HepG2 (cell line): ENCODE data around the gene FOXR1. TPM values are rescaled to one million over a fixed set of nuclear protein-coding genes. Genes with fewer than 3 reads are reported as not detected.
A peak's percentile ranks its signal among the peaks of the same experiment; 100 is the strongest.

Source experiments
- ATAC-seq: fragments of 200-7000 bp; cut with Tn5 transposase; 3 replicates; pipeline ENCODE4 v1.9.1; 2020; ENCODE audit warnings: mild to moderate bottlenecking, moderate library complexity
- BruUV-seq: library from RNA; stranded (reverse); fragments of 400-500 nt; replicated peaks from 2 replicates; lab custom pipeline; 2021; lab: Mats Ljungman, UMichigan
- CTCF ChIA-PET: fragments of 300-600 bp; formaldehyde crosslinking; extraction: SDS; loops from one replicate; lab custom pipeline; 2021; ENCODE audit warnings: low total read pairs, inconsistent platforms, low intra/inter-chr PET ratio; lab: Yijun Ruan, JAX
- POLR2A ChIA-PET: fragments of 350-600 bp; sonication (Branson Sonifier 250); formaldehyde crosslinking; loops from one replicate; lab custom pipeline; 2020; ENCODE audit warnings: antibody characterized with exemption, inconsistent platforms; lab: Yijun Ruan, JAX
- DNase-seq: peaks from one replicate; pipeline ENCODE4 v3.0.0-alpha.2; 2015; ENCODE audit warnings: low spot score
- FAIRE-seq: peaks from 3 replicates; lab custom pipeline; 2011; peaks lifted over from hg19 to GRCh38; lab: Jason Lieb, UNC
- H2AFZ ChIP-seq: one replicate; pipeline ENCODE4 v1.6.1; 2011; ENCODE audit warnings: low read length, inconsistent platforms
- H3K27ac ChIP-seq: fragments of 300-600 bp; 3 replicates; pipeline ENCODE4 v1.8.0; 2011; ENCODE audit warnings: mixed run types, mild to moderate bottlenecking, mixed read lengths, low read length, inconsistent platforms; ENCODE audit not compliant: insufficient read depth; ENCODE audit errors: extremely low read length
- H3K27me3 ChIP-seq, 2 experiments: fragments of 200-600 bp in 1 of 2; 2 replicates in 1 of 2; 3 replicates in 1 of 2; pipeline versions ENCODE4 v1.6.0 to v1.8.0; 2011; ENCODE audit warnings: low read length in 2 of 2, mild to moderate bottlenecking in 2 of 2, moderate library complexity in 2 of 2, inconsistent platforms in 1 of 2; ENCODE audit not compliant: insufficient read depth in 2 of 2, control insufficient read depth in 1 of 2
- H3K36me3 ChIP-seq, 2 experiments: fragments of 200-600 bp in 1 of 2; replicated peaks in 1 of 2; 2 replicates in 1 of 2; 3 replicates in 1 of 2; pipeline versions ENCODE4 v1.5.1 to v1.8.0; 2011; ENCODE audit warnings: low read length in 2 of 2, inconsistent platforms in 1 of 2; ENCODE audit not compliant: insufficient read depth in 2 of 2, control insufficient read depth in 1 of 2
- H3K4me1 ChIP-seq: 2 replicates; pipeline ENCODE4 v1.5.1; 2012; ENCODE audit warnings: low read length, inconsistent platforms; ENCODE audit not compliant: insufficient read depth
- H3K4me2 ChIP-seq: 2 replicates; pipeline ENCODE4 v1.6.0; 2011; ENCODE audit warnings: low read depth, low read length, inconsistent platforms
- H3K4me3 ChIP-seq, 3 experiments: fragments of 200-600 bp in 1 of 3; sonication (generic), shearing (Covaris generic) in 1 of 3; replicated peaks in 1 of 3; 2 replicates each; pipeline ENCODE4 v1.5.1; 2011 to 2016; ENCODE audit warnings: low read length in 3 of 3, inconsistent platforms in 2 of 3, low read depth in 2 of 3, mild to moderate bottlenecking in 2 of 3, control low read depth in 1 of 3, mixed read lengths in 1 of 3; ENCODE audit not compliant: insufficient read depth in 1 of 3
- H3K79me2 ChIP-seq: one replicate; pipeline ENCODE4 v1.6.1; 2011; ENCODE audit warnings: low read length, inconsistent platforms; ENCODE audit not compliant: insufficient read depth
- H3K9ac ChIP-seq: 2 replicates; pipeline ENCODE4 v1.6.0; 2011; ENCODE audit warnings: mild to moderate bottlenecking, low read depth, low read length, inconsistent platforms; ENCODE audit not compliant: insufficient read depth
- H3K9me3 ChIP-seq: 2 replicates; pipeline ENCODE4 v1.5.1; 2012; ENCODE audit warnings: mild to moderate bottlenecking, low read length
- H4K20me1 ChIP-seq: 2 replicates; pipeline ENCODE4 v1.6.0; 2011; ENCODE audit warnings: inconsistent platforms, mild to moderate bottlenecking, low read length, moderate library complexity; ENCODE audit not compliant: insufficient read depth
- AGO2 ChIP-seq: fragments of 200-400 bp; formaldehyde crosslinking; optimal IDR thresholded peaks from 2 replicates; pipeline ENCODE3; 2017; ENCODE audit warnings: mild to moderate bottlenecking, low read depth, low read length, moderate library complexity
- ESRRA ChIP-seq: sonication (generic); formaldehyde crosslinking; IDR thresholded peaks from 2 replicates; pipeline ENCODE4 v1.5.1; 2020; ENCODE audit warnings: mild to moderate bottlenecking, low read depth, missing genetic modification reagents
- HNF1B ChIP-seq: sonication (generic); formaldehyde crosslinking; IDR thresholded peaks from 2 replicates; pipeline ENCODE4 v1.5.1; 2020; ENCODE audit warnings: mild to moderate bottlenecking, moderate library complexity, missing genetic modification reagents
- MZF1 ChIP-seq: sonication (generic); formaldehyde crosslinking; IDR thresholded peaks from 2 replicates; pipeline ENCODE4 v1.8.1; 2023; ENCODE audit warnings: mild to moderate bottlenecking, missing genetic modification reagents, borderline replicate concordance
- NCOA5 ChIP-seq: sonication (generic); formaldehyde crosslinking; IDR thresholded peaks from 2 replicates; pipeline ENCODE4 v1.4.0; 2020; ENCODE audit warnings: missing genetic modification reagents
- POLR2AphosphoS5 ChIP-seq: IDR thresholded peaks from 2 replicates; pipeline ENCODE4 v1.6.1; 2012; ENCODE audit warnings: low read depth, low read length
- POLR2G ChIP-seq: fragments of 200-400 bp; formaldehyde crosslinking; IDR thresholded peaks from 2 replicates; pipeline ENCODE4 v1.6.1; 2018; ENCODE audit warnings: mild to moderate bottlenecking, low read depth, low read length, moderate library complexity
- RBFOX2 ChIP-seq: fragments of 200-400 bp; formaldehyde crosslinking; IDR thresholded peaks from 2 replicates; pipeline ENCODE4 v1.6.1; 2017; ENCODE audit warnings: low read depth, mild to moderate bottlenecking, low read length
- RBM22 ChIP-seq: fragments of 200-400 bp; formaldehyde crosslinking; optimal IDR thresholded peaks from 2 replicates; pipeline ENCODE3; 2017; ENCODE audit warnings: mild to moderate bottlenecking, low read length, moderate library complexity
- SSRP1 ChIP-seq: IDR thresholded peaks from 2 replicates; pipeline ENCODE4 v1.6.1; 2016; ENCODE audit warnings: control low read depth
- ZBTB14 ChIP-seq: sonication (generic); formaldehyde crosslinking; IDR thresholded peaks from 2 replicates; pipeline ENCODE4 v1.4.0; 2020; ENCODE audit warnings: missing genetic modification reagents
- ZNF274 ChIP-seq: sonication (generic); formaldehyde crosslinking; IDR thresholded peaks from 2 replicates; pipeline ENCODE4 v1.5.1; 2020; ENCODE audit warnings: mild to moderate bottlenecking, missing genetic modification reagents
- WGBS: methylation state at CpG from one replicate; pipeline ENCODE4 v1.1.6; 2017; ENCODE audit warnings: low lambda C conversion rate; 5-methylcytosine and 5-hydroxymethylcytosine counted together
- in situ Hi-C: cut with HindIII; loops from 2 replicates; pipeline ENCODE4 v1.10.0; 2017; ENCODE audit warnings: low pct_unique_long_range_greater_than_20kb; ENCODE audit not compliant: extremely low pct_ligation_motif_present
- intact Hi-C: fragments of 100-400 bp; cut with micrococcal nuclease; formaldehyde crosslinking; loops from one replicate; pipeline ENCODE4 v1.10.0; 2022; ENCODE audit not compliant: unreplicated experiment
- polyA plus RNA-seq, 8 experiments: library from polyadenylated mRNA; depleted of rRNA in 3 of 8; stranded (reverse) in 7 of 8; unstranded in 1 of 8; fragments of >200 nt; fragmentation: Illumina TruSeq in 4 of 8; extraction: Trizol in 4 of 8; gene quantifications; 2 replicates each; pipeline versions ENCODE4 v1.2.1 to v1.2.3, GENCODE V29; 2011 to 2016; ENCODE audit warnings: low read depth in 4 of 8, missing spikeins in 1 of 8, mixed read lengths in 1 of 8; ENCODE audit not compliant: insufficient read depth in 1 of 8
- total RNA-seq, 5 experiments: library from RNA; depleted of rRNA; stranded (reverse); fragments of >200 nt; fragmentation: Illumina TruSeq; extraction: Trizol; gene quantifications; 2 replicates each; pipeline ENCODE4 v1.2.3, GENCODE V29; 2016; ENCODE audit warnings: low read depth in 1 of 5
- TF ChIP-seq, protein P1 (sequence below): sonication (generic); formaldehyde crosslinking; conservative IDR thresholded peaks from 2 replicates; pipeline ENCODE4 v1.4.0; 2020; ENCODE audit warnings: missing genetic modification reagents

FOXR1 gene
- total and polyA plus RNA-seq, 2 of the 13 experiments (the other 11 are each of a cell fraction or from before 2014, with no cell fraction given) = not detected

- in situ Hi-C loops = no loop called here
Observed at GRCh38 chr11:119014209-119014924, 42.8 kb downstream of the FOXR1 start.

More at GRCh38 chr11:119014209-119014924, 42.8 kb downstream of the FOXR1 start:
- H3K4me3 ChIP-seq = no peak overlapping the region
- 0 out of 2 replicates have a peak, but pooled peaks have one; percentile 27 for TF ChIP-seq SSRP1 (CRISPR knock-in tag)
- TF ChIP-seq RBFOX2 = peak; percentile 59
- peak; percentile 76 for TF ChIP-seq RBM22
- no peak for TF ChIP-seq ZNF274 (CRISPR knock-in tag)
- no peak for TF ChIP-seq HNF1B (CRISPR knock-in tag)
- no peak for TF ChIP-seq MZF1 (CRISPR knock-in tag)
- TF ChIP-seq, protein P1, sequence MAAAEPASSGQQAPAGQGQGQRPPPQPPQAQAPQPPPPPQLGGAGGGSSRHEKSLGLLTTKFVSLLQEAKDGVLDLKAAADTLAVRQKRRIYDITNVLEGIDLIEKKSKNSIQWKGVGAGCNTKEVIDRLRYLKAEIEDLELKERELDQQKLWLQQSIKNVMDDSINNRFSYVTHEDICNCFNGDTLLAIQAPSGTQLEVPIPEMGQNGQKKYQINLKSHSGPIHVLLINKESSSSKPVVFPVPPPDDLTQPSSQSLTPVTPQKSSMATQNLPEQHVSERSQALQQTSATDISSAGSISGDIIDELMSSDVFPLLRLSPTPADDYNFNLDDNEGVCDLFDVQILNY (CRISPR knock-in tag) = no peak
- TF ChIP-seq NCOA5 = no peak
- peak; percentile 55 for TF ChIP-seq AGO2
- TF ChIP-seq ZBTB14 (CRISPR knock-in tag) = no peak
- peak; percentile 55 for TF ChIP-seq POLR2G
- no peak for TF ChIP-seq ESRRA (CRISPR knock-in tag)
- peak; percentile 10; the same call in 1 of the 2 replicates for TF ChIP-seq POLR2AphosphoS5
- no peaks in the 10 kb centered on the region for H3K9me3 ChIP-seq
- H3K27ac ChIP-seq = no peak overlapping the region
- H3K4me1 ChIP-seq = peaks cover 23% of the 10 kb centered on the region
- CTCF ChIA-PET = no interaction called here
- no peak for ATAC-seq
- peaks cover 0 to 4% of the 10 kb centered on the region in 2 experiments; a peak in 2 of 5 replicates for H3K27me3 ChIP-seq
- no peak overlapping the region for H2AFZ ChIP-seq
- H3K79me2 ChIP-seq = peaks cover 35% of the 10 kb centered on the region
- BruUV-seq = no TSS peak
- H3K9ac ChIP-seq = no peak overlapping the region
- no peak for FAIRE-seq
- no peak for DNase-seq
- intact Hi-C loops = no loop called here
- 96% methylated on average over 17 of the region's 17 CpGs for whole genome bisulfite sequencing
- peaks cover 17% of the 10 kb centered on the region for H4K20me1 ChIP-seq
- no peak overlapping the region for H3K4me2 ChIP-seq
- POLR2A ChIA-PET = interaction anchor here (0.8 to 6.9 kb wide), 6 partner anchors 8 to 71 kb away, joined by 3 to 66 read pairs (median 5); partner anchors contain the start of genes CENATAC, SLC37A4 and VPS11
- peaks cover 8 to 54% of the 10 kb centered on the region in 2 experiments for H3K36me3 ChIP-seq
